DOHH2 (cell line): Measurements from ENCODE around the gene SMC1A.
"Not testable (repeated sequence)": the region's sequence is repeated elsewhere in the genome, so short reads cannot be mapped to it uniquely, and the experiment has no call there.

Experiments used
- H3F3A ChIP-seq: fragments of 200-600 bp; sonication (generic), shearing (Covaris generic); 2 replicates; pipeline ENCODE4 v1.6.0; 2016; ENCODE audit warnings: antibody characterized with exemption, mild to moderate bottlenecking; ENCODE audit not compliant: control insufficient read depth, insufficient read depth
- H3K27ac ChIP-seq: fragments of 200-600 bp; sonication (generic); 2 replicates; pipeline ENCODE4 v1.5.1; 2014; ENCODE audit warnings: low read depth, mild to moderate bottlenecking, low read length, moderate library complexity
- H3K27me3 ChIP-seq: fragments of 200-600 bp; sonication (generic); 2 replicates; pipeline ENCODE4 v1.6.1; 2014; ENCODE audit warnings: mild to moderate bottlenecking, low read length, mixed read lengths; ENCODE audit not compliant: control insufficient read depth
- H3K36me3 ChIP-seq: fragments of 200-600 bp; sonication (generic); 2 replicates; pipeline ENCODE4 v1.6.1; 2014; ENCODE audit warnings: mild to moderate bottlenecking, low read length, moderate library complexity, mixed read lengths; ENCODE audit not compliant: control insufficient read depth
- H3K4me1 ChIP-seq: fragments of 200-600 bp; sonication (generic); 2 replicates; pipeline ENCODE4 v1.6.1; 2014; ENCODE audit warnings: mild to moderate bottlenecking, low read length, mixed read lengths; ENCODE audit not compliant: control insufficient read depth
- H3K4me2 ChIP-seq: fragments of 200-600 bp; sonication (generic); 2 replicates; pipeline ENCODE4 v1.6.0; 2014; ENCODE audit warnings: mild to moderate bottlenecking, low read length, moderate library complexity
- H3K4me3 ChIP-seq: fragments of 200-600 bp; sonication (generic); 2 replicates; pipeline ENCODE4 v1.5.1; 2014; ENCODE audit warnings: mild to moderate bottlenecking, low read length, mixed read lengths
- H3K79me2 ChIP-seq: fragments of 200-600 bp; sonication (generic); 2 replicates; pipeline ENCODE4 v1.6.1; 2014; ENCODE audit warnings: mild to moderate bottlenecking, low read length, mixed read lengths; ENCODE audit not compliant: control insufficient read depth
- H3K9me2 ChIP-seq: fragments of 200-600 bp; sonication (generic); replicated peaks from 2 replicates; pipeline ENCODE4 v1.6.1; 2014; ENCODE audit warnings: mild to moderate bottlenecking, low read length, mixed read lengths; ENCODE audit not compliant: control insufficient read depth
- H3K9me3 ChIP-seq: fragments of 200-600 bp; sonication (generic); 2 replicates; pipeline ENCODE4 v1.6.1; 2014; ENCODE audit warnings: antibody characterized with exemption, low read length, mixed read lengths; ENCODE audit not compliant: control insufficient read depth, insufficient read depth
- H4K20me1 ChIP-seq: fragments of 200-600 bp; sonication (generic); 2 replicates; pipeline ENCODE4 v1.6.0; 2014; ENCODE audit warnings: low read depth, mild to moderate bottlenecking, antibody characterized with exemption, low read length, moderate library complexity; ENCODE audit not compliant: control insufficient read depth, insufficient read depth
- CTCF ChIP-seq: fragments of 200-600 bp; sonication (generic); IDR thresholded peaks from one replicate; pipeline ENCODE4 v1.5.1; 2014; ENCODE audit warnings: antibody characterized with exemption, mild to moderate bottlenecking, low read depth, low read length; ENCODE audit not compliant: poor library complexity, severe bottlenecking
- EZH2phosphoT487 ChIP-seq: fragments of 200-600 bp; sonication (generic); IDR thresholded peaks from 2 replicates; pipeline ENCODE4 v1.6.1; 2017; ENCODE audit warnings: borderline replicate concordance, mild to moderate bottlenecking, antibody characterized with exemption, low read length, moderate library complexity, mixed read lengths

SMC1A gene

GRCh38 chrX:53374923-53375322, 47.5 kb downstream of the SMC1A start:
- Histone ChIP-seq H3K9me2 (no peaks in the 10 kb centered on the region), H3K4me3 (no peak overlapping the region), H4K20me1 (no peaks in the 10 kb centered on the region), H3K9me3 (no peaks in the 10 kb centered on the region), H3K36me3 (peaks cover 17% of the 10 kb centered on the region), H3K79me2 (no peaks in the 10 kb centered on the region), H3K4me2 (no peak overlapping the region), H3F3A (no peaks in the 10 kb centered on the region), H3K4me1 (no peaks in the 10 kb centered on the region), H3K27me3 (no peaks in the 10 kb centered on the region), H3K27ac (no peak overlapping the region)
- peak; percentile 42 for TF ChIP-seq CTCF
- no peak for TF ChIP-seq EZH2phosphoT487

- no peak overlapping the region for H3K4me2 ChIP-seq
- TF ChIP-seq CTCF (no peak), EZH2phosphoT487 (no peak)
Observed at GRCh38 chrX:53374222-53374820, 48.1 kb downstream of the SMC1A start.

GRCh38 chrX:53373307-53373706, 49.1 kb downstream of the SMC1A start:
- TF ChIP-seq CTCF: no peak

More at GRCh38 chrX:53374222-53374820, 48.1 kb downstream of the SMC1A start:
- Histone ChIP-seq H3K9me3 (no peaks in the 10 kb centered on the region), H3K9me2 (no peaks in the 10 kb centered on the region), H3K79me2 (no peaks in the 10 kb centered on the region), H4K20me1 (no peaks in the 10 kb centered on the region), H3K36me3 (peaks cover 12% of the 10 kb centered on the region), H3F3A (no peaks in the 10 kb centered on the region), H3K4me3 (no peak overlapping the region), H3K4me1 (no peaks in the 10 kb centered on the region), H3K27ac (no peak overlapping the region), H3K27me3 (no peaks in the 10 kb centered on the region)

GRCh38 chrX:53366454-53366853, 56.0 kb downstream of the SMC1A start:
- not testable (repeated sequence) for H3K79me2 ChIP-seq, H3K9me3 ChIP-seq, H3K27me3 ChIP-seq, H3K27ac ChIP-seq, H3K9me2 ChIP-seq, H3K36me3 ChIP-seq, H3K4me2 ChIP-seq, H4K20me1 ChIP-seq, H3K4me3 ChIP-seq, H3K4me1 ChIP-seq, H3F3A ChIP-seq

More at GRCh38 chrX:53373307-53373706, 49.1 kb downstream of the SMC1A start:
- H4K20me1 ChIP-seq: no peaks in the 10 kb centered on the region
- peaks cover 2% of the 10 kb centered on the region for H3K36me3 ChIP-seq
- no peaks in the 10 kb centered on the region for H3K4me1 ChIP-seq
- H3K79me2 ChIP-seq: no peaks in the 10 kb centered on the region
- H3K4me3 ChIP-seq: no peak overlapping the region
- H3K9me3 ChIP-seq: no peaks in the 10 kb centered on the region
- no peak overlapping the region for H3K4me2 ChIP-seq
- H3K27ac ChIP-seq: no peak overlapping the region
- H3K9me2 ChIP-seq: no peaks in the 10 kb centered on the region
- no peaks in the 10 kb centered on the region for H3K27me3 ChIP-seq
- H3F3A ChIP-seq: no peaks in the 10 kb centered on the region
